Thymus (tissue), 11 donors: ENCODE data around the gene SMARCA2. TPM values are rescaled to one million over a fixed set of nuclear protein-coding genes. Genes with fewer than 3 reads are reported as not detected.

Experiments
- DNase-seq, 9 donors: peaks; one replicate each; pipeline ENCODE4 v3.0.0-alpha.2; 2013; ENCODE audit warnings: low spot score in 9 of 9, low read depth in 6 of 9, missing footprints in 1 of 9
- H3K27ac ChIP-seq, 2 donors: one replicate each; pipeline ENCODE4 v1.5.1; 2013; ENCODE audit warnings: control low read depth in 1 of 2, low read depth in 1 of 2, low read length in 1 of 2, mild to moderate bottlenecking in 1 of 2, moderate library complexity in 1 of 2
- H3K27me3 ChIP-seq, 2 donors: one replicate each; pipeline ENCODE4 v1.5.1; 2013; ENCODE audit warnings: low read length in 1 of 2; ENCODE audit not compliant: control insufficient read depth in 2 of 2, insufficient read depth in 1 of 2
- H3K36me3 ChIP-seq, 2 donors: one replicate each; pipeline ENCODE4 v1.5.1; 2013; ENCODE audit warnings: low read length in 1 of 2, mild to moderate bottlenecking in 1 of 2, moderate library complexity in 1 of 2; ENCODE audit not compliant: control insufficient read depth in 2 of 2, insufficient read depth in 2 of 2
- H3K4me1 ChIP-seq, 2 donors: one replicate each; pipeline ENCODE4 v1.5.1; 2013; ENCODE audit warnings: low read length in 2 of 2; ENCODE audit not compliant: control insufficient read depth in 2 of 2, insufficient read depth in 2 of 2
- H3K4me3 ChIP-seq, 2 donors: one replicate each; pipeline ENCODE4 v1.5.1; 2013; ENCODE audit warnings: low read length in 2 of 2, control low read depth in 1 of 2, mild to moderate bottlenecking in 1 of 2
- H3K9me3 ChIP-seq, 2 donors: one replicate each; pipeline ENCODE4 v1.5.1; 2013; ENCODE audit warnings: low read length in 1 of 2, mild to moderate bottlenecking in 1 of 2; ENCODE audit not compliant: control insufficient read depth in 2 of 2, insufficient read depth in 1 of 2
- WGBS: extraction: QIAGEN DNeasy Blood & Tissue Kit; methylation state at CpG from one replicate; pipeline ENCODE4 v1.1.7; 2013; 5-methylcytosine and 5-hydroxymethylcytosine counted together
- polyA plus RNA-seq: library from polyadenylated mRNA; stranded (reverse); fragments of 200-250 nt; gene quantifications from one replicate; pipeline ENCODE4 v1.2.3, GENCODE V29; 2013
- total RNA-seq: library from RNA; stranded (reverse); fragments of 120-200 nt; gene quantifications from one replicate; pipeline ENCODE4 v1.2.4, GENCODE V29; 2013
- donor health status: healthy.

Gene SMARCA2
- total and polyA plus RNA-seq, 2 donors: 63.0 to 79.4 TPM

DNA sequence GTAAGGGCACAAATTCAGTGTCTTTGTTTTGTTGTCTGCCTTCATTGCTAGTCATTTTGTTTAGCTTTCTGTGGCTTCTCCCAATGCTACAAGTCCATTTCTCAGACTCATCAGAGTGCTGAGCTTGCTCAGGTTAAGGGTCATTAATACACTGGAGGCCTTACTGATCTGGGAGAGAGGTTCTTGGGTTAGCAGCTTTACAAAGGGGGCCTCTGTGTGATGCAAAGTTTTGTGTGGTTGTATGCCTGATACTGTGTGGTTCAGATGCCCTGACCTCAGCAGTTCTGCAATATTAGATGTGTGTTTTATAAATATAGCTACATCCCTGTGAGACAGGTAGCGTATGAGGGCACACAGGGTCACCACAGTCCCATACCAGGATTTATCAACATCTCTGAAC, 34.8 kb upstream of the SMARCA2 start:
- H3K27ac ChIP-seq: no peak overlapping the region
- H3K36me3 ChIP-seq: no peaks in the 10 kb centered on the region
- no peak overlapping the region for H3K4me3 ChIP-seq
- WGBS: 97% methylated on average over 1 of the region's 1 CpG
- H3K4me1 ChIP-seq: no peaks in the 10 kb centered on the region
- no peaks in the 10 kb centered on the region for H3K9me3 ChIP-seq
- H3K27me3 ChIP-seq: no peaks in the 10 kb centered on the region
- no peak for DNase-seq

DNA sequence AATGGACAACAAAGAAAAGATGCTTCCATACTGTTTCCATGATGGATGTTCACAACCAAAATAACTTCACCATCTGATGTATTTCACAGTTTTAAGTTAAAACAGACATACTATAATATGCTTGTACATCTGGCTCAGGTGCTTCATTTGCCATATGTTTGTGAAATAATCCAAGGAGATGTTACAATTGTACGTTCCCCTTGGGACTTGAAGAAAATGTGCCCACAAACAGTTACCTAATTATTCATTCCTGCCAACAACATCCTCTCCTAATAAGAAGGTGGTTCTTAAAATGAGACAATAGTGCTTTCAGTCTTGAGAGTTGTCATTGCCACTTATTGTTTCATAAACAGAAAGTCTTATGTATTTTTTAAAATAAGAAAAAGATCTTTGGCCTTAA, 33.1 kb upstream of the SMARCA2 start:
- DNase-seq: no peak
- 96% methylated on average over 1 of the region's 1 CpG for WGBS
- no peaks in the 10 kb centered on the region for H3K27me3 ChIP-seq
- H3K36me3 ChIP-seq: no peaks in the 10 kb centered on the region
- H3K9me3 ChIP-seq: no peaks in the 10 kb centered on the region
- H3K4me3 ChIP-seq: no peak overlapping the region
- no peaks in the 10 kb centered on the region for H3K4me1 ChIP-seq
- H3K27ac ChIP-seq: no peak overlapping the region

GRCh38 chr9:1986341-1986740, 28.8 kb upstream of the SMARCA2 start:
- Histone ChIP-seq H3K27me3 (no peaks in the 10 kb centered on the region), H3K4me1 (no peaks in the 10 kb centered on the region), H3K4me3 (no peak overlapping the region), H3K9me3 (no peaks in the 10 kb centered on the region), H3K27ac (no peak overlapping the region), H3K36me3 (no peaks in the 10 kb centered on the region)
- DNase-seq: no peak

- H3K4me1 ChIP-seq: no peaks in the 10 kb centered on the region
- H3K27me3 ChIP-seq: no peaks in the 10 kb centered on the region
- H3K9me3 ChIP-seq: no peaks in the 10 kb centered on the region
- no peak for DNase-seq
- H3K27ac ChIP-seq: no peak overlapping the region
- 94% methylated on average over 2 of the region's 2 CpGs for WGBS
- no peak overlapping the region for H3K4me3 ChIP-seq
- no peaks in the 10 kb centered on the region for H3K36me3 ChIP-seq
Measured at GRCh38 chr9:1989500-1989899, 25.6 kb upstream of the SMARCA2 start.

- no peak for DNase-seq
- Histone ChIP-seq H3K4me1 (no peaks in the 10 kb centered on the region), H3K27me3 (peaks cover 0 to 2% of the 10 kb centered on the region in 2 donors), H3K4me3 (no peak overlapping the region), H3K9me3 (no peaks in the 10 kb centered on the region), H3K27ac (no peak overlapping the region), H3K36me3 (no peaks in the 10 kb centered on the region)
- WGBS: 95% methylated on average over 5 of the region's 5 CpGs
Measured at GRCh38 chr9:1994180-1994579, 21.0 kb upstream of the SMARCA2 start.

- no peaks in the 10 kb centered on the region for H3K9me3 ChIP-seq
- no peaks in the 10 kb centered on the region for H3K4me1 ChIP-seq
- no peak overlapping the region for H3K4me3 ChIP-seq
- no peak for DNase-seq
- peaks cover 0 to 2% of the 10 kb centered on the region in 2 donors for H3K27me3 ChIP-seq
- WGBS: 96% methylated on average over 1 of the region's 1 CpG
- no peaks in the 10 kb centered on the region for H3K36me3 ChIP-seq
- H3K27ac ChIP-seq: no peak overlapping the region
Measured at GRCh38 chr9:1995084-1995483, 20.1 kb upstream of the SMARCA2 start.

GRCh38 chr9:1996156-1996555, 19.0 kb upstream of the SMARCA2 start:
- no peak overlapping the region for H3K27ac ChIP-seq

DNA sequence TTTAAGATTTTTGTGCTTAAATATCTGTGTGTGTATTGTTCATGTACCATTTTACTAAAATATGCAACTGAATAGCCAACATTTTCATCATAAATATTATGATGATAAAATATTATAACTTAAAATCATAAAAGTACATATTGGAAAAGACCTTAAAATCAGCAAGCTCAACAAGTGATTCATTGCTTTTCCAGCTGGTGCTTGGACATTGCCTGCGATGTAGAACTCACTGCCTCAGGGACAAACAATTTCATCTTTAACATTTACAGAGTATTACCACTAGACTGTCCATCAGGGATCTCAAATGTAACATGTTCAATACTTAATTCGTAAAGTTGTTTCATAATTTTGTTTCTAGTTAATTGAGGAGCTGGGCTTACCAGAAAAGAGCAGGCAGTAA, 17.5 kb upstream of the SMARCA2 start:
- WGBS: 97% methylated on average over 2 of the region's 2 CpGs

More at GRCh38 chr9:1996156-1996555, 19.0 kb upstream of the SMARCA2 start:
- no peak for DNase-seq
- Histone ChIP-seq H3K27me3 (peaks cover 0 to 2% of the 10 kb centered on the region in 2 donors), H3K36me3 (no peaks in the 10 kb centered on the region), H3K9me3 (no peaks in the 10 kb centered on the region), H3K4me3 (no peak overlapping the region), H3K4me1 (no peaks in the 10 kb centered on the region)
- WGBS: 97% methylated on average over 6 of the region's 6 CpGs

DNA sequence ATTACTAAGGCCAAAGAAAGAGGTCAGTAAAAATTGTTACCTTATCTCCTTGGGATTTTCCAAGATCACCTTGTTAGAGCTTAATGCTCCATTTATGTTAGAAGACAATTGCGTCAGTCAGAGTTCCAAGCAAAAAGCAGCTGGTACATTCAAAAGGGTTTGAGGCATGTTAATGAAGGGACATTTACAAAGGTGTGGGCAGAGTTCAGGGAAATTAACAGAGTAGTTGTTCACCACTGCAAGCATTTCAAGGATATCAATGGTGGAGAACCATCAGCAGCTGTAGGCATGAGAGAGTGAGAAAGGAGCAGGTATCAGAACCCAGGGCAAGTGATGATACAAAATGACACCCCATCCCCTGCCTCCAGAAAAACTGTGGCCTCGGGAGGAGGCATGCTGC, 17.0 kb upstream of the SMARCA2 start:
- peaks cover 0 to 2% of the 10 kb centered on the region in 2 donors for H3K27me3 ChIP-seq
- WGBS: 90% methylated on average over 2 of the region's 2 CpGs
- no peak for DNase-seq
- no peak overlapping the region for H3K4me3 ChIP-seq
- no peaks in the 10 kb centered on the region for H3K36me3 ChIP-seq
- no peak overlapping the region for H3K27ac ChIP-seq
- H3K9me3 ChIP-seq: no peaks in the 10 kb centered on the region
- H3K4me1 ChIP-seq: no peaks in the 10 kb centered on the region

More for the DNA sequence above, 17.5 kb upstream of the SMARCA2 start:
- Histone ChIP-seq H3K9me3 (no peaks in the 10 kb centered on the region), H3K36me3 (no peaks in the 10 kb centered on the region), H3K4me1 (no peaks in the 10 kb centered on the region), H3K27me3 (peaks cover 0 to 2% of the 10 kb centered on the region in 2 donors), H3K4me3 (no peak overlapping the region), H3K27ac (no peak overlapping the region)
- no peak for DNase-seq

DNA sequence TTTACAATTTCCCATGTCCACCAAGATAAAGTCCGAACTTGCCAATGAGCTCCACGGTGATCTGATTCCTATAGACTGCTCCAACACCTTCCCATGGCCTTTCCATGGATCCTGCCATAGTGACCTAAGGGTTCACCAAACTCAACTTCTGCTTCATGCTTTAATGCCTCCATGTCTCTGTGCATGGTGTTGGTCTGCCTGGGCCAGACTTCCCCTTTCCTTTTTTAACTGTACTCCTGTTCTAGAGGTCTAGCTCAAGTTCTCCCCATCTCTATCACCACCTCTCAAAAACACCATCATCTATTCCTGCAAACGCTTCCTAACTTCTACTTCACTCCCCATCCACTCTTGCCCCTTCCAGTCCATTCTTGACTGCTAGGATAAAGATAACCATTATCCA, 14.8 kb upstream of the SMARCA2 start:
- no peak overlapping the region for H3K4me3 ChIP-seq
- 99% methylated on average over 3 of the region's 3 CpGs for WGBS
- H3K27me3 ChIP-seq: peaks cover 0 to 2% of the 10 kb centered on the region in 2 donors
- peaks cover 0 to 3% of the 10 kb centered on the region in 2 donors for H3K4me1 ChIP-seq
- DNase-seq: no peak
- H3K27ac ChIP-seq: no peak overlapping the region
- no peaks in the 10 kb centered on the region for H3K9me3 ChIP-seq
- no peaks in the 10 kb centered on the region for H3K36me3 ChIP-seq
